T-helper 2 cell treated with Interferon-gamma antibody and Interleukin-4, amounts not matched to agents 5 μg/mL and 100 μg/mL, for 36 hours (primary cell): ENCODE results near the gene LCA5.
"Not testable (repeated sequence)": the region's sequence is repeated elsewhere in the genome, so short reads cannot be mapped to it uniquely, and the experiment has no call there.

ENCODE experiments used
- DNase-seq: peaks from one replicate; pipeline ENCODE4 v3.0.0; 2021; ENCODE audit warnings: low spot score
- H3K27ac Mint-ChIP-seq: one replicate; pipeline ENCODE4 v1.8.0; 2021; ENCODE audit warnings: mild to moderate bottlenecking, mixed read lengths
- H3K27me3 Mint-ChIP-seq: one replicate; pipeline ENCODE4 v1.8.0; 2021; ENCODE audit warnings: low read depth, mixed read lengths
- H3K36me3 Mint-ChIP-seq: one replicate; pipeline ENCODE4 v1.8.0; 2021; ENCODE audit warnings: low read depth, mixed read lengths
- H3K4me1 Mint-ChIP-seq: one replicate; pipeline ENCODE4 v1.8.0; 2021; ENCODE audit warnings: low read depth, mixed read lengths
- H3K4me3 Mint-ChIP-seq: one replicate; pipeline ENCODE4 v1.8.0; 2022; ENCODE audit warnings: mild to moderate bottlenecking, moderate library complexity, mixed read lengths
- H3K9me3 Mint-ChIP-seq: one replicate; pipeline ENCODE4 v1.8.0; 2021; ENCODE audit warnings: mixed read lengths

LCA5 gene

DNA sequence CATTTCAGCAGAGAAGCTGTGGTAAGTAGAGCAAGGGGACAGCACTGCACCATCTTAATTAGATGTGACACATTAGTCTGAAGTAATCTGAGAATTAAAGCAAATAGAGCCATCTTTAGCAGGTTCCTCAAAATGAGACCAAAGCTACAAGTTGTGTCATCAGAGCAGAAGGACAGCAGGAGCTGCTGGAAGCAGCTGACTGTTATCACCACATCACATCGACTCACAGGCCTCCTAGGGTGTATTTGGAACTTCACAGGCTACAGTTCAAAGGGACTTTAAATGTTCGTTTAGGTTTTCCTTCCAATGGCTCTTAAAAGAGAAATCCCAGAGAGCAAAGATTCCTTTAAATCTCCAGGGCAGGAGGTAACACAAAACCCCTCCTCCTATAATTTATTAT is 69.5 kb downstream of the LCA5 start:
- Mint-ChIP-seq H3K27ac (no peak overlapping the region), H3K4me1 (no peaks in the 10 kb centered on the region), H3K4me3 (no peak overlapping the region), H3K36me3 (no peaks in the 10 kb centered on the region), H3K27me3 (peaks cover 5% of the 10 kb centered on the region), H3K9me3 (no peaks in the 10 kb centered on the region)
- no peak for DNase-seq

DNA sequence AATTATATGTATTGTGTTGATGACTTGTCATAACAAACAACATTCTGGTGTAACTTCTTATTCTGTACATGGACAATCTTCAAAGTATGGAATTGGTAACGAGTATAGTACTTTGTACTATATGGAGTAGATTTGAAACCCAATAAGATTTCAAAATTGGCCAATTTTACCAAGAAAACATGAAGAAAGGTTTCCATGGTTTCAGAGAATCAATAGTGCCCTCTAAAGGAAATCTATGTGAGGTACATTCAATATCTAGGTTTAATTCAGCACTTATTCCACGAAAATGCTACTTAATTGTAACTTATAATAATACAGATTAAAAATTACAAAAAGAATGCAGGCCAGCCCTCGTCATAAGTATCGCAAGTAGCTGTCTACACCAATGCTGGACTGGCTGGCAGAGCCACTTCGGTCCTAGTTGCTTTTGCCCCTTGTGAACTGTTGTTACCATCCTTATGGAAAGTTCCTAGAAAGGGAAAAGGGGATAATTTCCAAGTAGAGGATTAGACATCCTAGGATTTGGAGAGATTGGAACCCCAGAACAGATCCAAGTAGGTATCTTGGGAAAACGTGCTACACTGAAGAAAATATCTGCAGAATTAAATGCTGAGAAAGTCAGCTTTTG is 70.9 kb downstream of the LCA5 start:
- Mint-ChIP-seq H3K4me3 (no peak overlapping the region), H3K27ac (no peak overlapping the region), H3K36me3 (no peaks in the 10 kb centered on the region), H3K27me3 (peaks cover 5% of the 10 kb centered on the region), H3K9me3 (no peaks in the 10 kb centered on the region), H3K4me1 (no peaks in the 10 kb centered on the region)
- DNase-seq = no peak

GRCh38 chr6:79465381-79465780 is 71.8 kb downstream of the LCA5 start:
- peaks cover 1% of the 10 kb centered on the region for H3K27me3 Mint-ChIP-seq
- DNase-seq = no peak
- no peaks in the 10 kb centered on the region for H3K9me3 Mint-ChIP-seq
- H3K27ac Mint-ChIP-seq = no peak overlapping the region
- H3K36me3 Mint-ChIP-seq = no peaks in the 10 kb centered on the region
- no peak overlapping the region for H3K4me3 Mint-ChIP-seq
- no peaks in the 10 kb centered on the region for H3K4me1 Mint-ChIP-seq

- Mint-ChIP-seq H3K27ac (no peak overlapping the region), H3K9me3 (no peaks in the 10 kb centered on the region), H3K4me1 (no peaks in the 10 kb centered on the region), H3K36me3 (no peaks in the 10 kb centered on the region), H3K4me3 (no peak overlapping the region), H3K27me3 (no peaks in the 10 kb centered on the region)
- no peak for DNase-seq
Observed at GRCh38 chr6:79463621-79464050, 73.6 kb downstream of the LCA5 start.

- Mint-ChIP-seq H3K4me1 (no peaks in the 10 kb centered on the region), H3K9me3 (no peaks in the 10 kb centered on the region), H3K27ac (no peak overlapping the region), H3K4me3 (no peak overlapping the region), H3K36me3 (no peaks in the 10 kb centered on the region), H3K27me3 (no peaks in the 10 kb centered on the region)
- no peak for DNase-seq
Observed at GRCh38 chr6:79461205-79461604, 76.0 kb downstream of the LCA5 start.

- H3K36me3 Mint-ChIP-seq = no peaks in the 10 kb centered on the region
- no peaks in the 10 kb centered on the region for H3K9me3 Mint-ChIP-seq
- peaks cover 4% of the 10 kb centered on the region for H3K4me1 Mint-ChIP-seq
- H3K27ac Mint-ChIP-seq = no peak overlapping the region
- no peak overlapping the region for H3K4me3 Mint-ChIP-seq
- no peak for DNase-seq
- H3K27me3 Mint-ChIP-seq = no peaks in the 10 kb centered on the region
Observed at GRCh38 chr6:79455446-79455845, 81.8 kb downstream of the LCA5 start.

DNA sequence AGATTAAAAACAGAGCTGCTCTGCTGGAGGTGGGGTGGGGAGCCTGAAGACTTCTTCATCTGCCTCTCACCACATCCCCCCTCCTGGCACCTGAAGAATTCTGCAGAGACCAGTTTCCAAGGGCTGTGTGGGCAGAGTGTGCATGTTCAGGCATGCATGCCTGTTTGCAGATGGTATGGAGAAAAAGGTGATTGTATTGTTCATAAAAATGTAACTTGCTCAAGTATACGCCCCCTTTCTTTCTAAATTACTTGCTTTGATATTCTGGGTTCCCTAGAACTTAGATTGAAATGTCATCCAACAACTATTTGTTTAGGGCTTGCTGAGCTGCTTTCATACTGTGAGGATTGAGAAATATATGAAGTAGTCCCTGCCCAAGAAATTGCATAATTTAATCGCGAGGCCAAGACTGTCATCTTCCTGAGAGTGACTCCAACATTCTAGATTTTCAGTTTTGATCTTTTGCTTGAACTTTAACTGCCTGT is 83.6 kb downstream of the LCA5 start:
- no peak overlapping the region for H3K4me3 Mint-ChIP-seq

DNA sequence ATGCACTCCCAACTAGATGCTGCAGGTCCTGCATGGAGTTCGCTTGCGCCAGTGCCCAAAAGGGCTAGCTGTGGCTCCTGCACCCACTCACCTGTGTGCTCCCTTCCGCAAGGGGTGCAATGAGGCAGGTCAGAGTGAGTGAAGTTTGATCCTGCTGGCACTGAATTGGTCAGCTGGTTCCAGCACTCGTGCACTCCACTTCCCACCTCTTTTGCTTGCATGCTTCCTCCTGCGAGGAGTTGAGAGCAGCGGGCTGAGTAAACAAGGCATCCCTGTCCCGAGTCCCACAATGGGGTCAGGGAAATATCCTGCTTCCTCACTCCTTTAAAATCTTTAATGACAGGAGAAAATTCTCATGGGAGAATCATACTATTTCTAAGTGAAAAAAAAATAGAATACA is 86.2 kb downstream of the LCA5 start:
- Mint-ChIP-seq H3K27me3 (no peaks in the 10 kb centered on the region), H3K4me1 (peaks cover 4% of the 10 kb centered on the region), H3K9me3 (no peaks in the 10 kb centered on the region), H3K27ac (no peak overlapping the region), H3K4me3 (no peak overlapping the region), H3K36me3 (no peaks in the 10 kb centered on the region)
- no peak for DNase-seq

More for the DNA sequence above, 83.6 kb downstream of the LCA5 start:
- no peak for DNase-seq
- H3K27ac Mint-ChIP-seq = peak overlapping the region; percentile 38
- H3K4me1 Mint-ChIP-seq = peaks cover 4% of the 10 kb centered on the region
- no peaks in the 10 kb centered on the region for H3K9me3 Mint-ChIP-seq
- H3K36me3 Mint-ChIP-seq = no peaks in the 10 kb centered on the region
- H3K27me3 Mint-ChIP-seq = no peaks in the 10 kb centered on the region

DNA sequence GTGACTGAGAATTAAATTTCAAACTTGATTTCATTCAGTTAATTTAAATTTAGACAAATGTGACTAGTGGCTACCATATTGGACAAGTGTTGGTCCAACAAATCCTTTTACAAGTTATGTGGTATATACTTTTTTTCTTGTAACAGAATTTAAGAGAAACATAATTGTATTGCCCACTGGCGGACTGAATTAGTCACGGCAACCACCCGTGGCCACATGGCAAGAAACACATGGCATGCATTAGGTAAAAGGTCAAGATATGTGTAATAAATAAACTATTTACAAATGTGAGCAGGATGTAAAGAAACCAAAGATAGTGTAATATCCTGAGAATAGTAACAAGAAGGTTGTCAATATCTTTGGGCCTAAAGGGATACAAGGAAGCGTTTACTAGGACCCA is 91.2 kb downstream of the LCA5 start:
- Mint-ChIP-seq H3K9me3 (peaks cover 19% of the 10 kb centered on the region), H3K36me3 (no peaks in the 10 kb centered on the region), H3K4me3 (no peak overlapping the region), H3K4me1 (no peaks in the 10 kb centered on the region), H3K27me3 (no peaks in the 10 kb centered on the region), H3K27ac (no peak overlapping the region)
- no peak for DNase-seq

DNA sequence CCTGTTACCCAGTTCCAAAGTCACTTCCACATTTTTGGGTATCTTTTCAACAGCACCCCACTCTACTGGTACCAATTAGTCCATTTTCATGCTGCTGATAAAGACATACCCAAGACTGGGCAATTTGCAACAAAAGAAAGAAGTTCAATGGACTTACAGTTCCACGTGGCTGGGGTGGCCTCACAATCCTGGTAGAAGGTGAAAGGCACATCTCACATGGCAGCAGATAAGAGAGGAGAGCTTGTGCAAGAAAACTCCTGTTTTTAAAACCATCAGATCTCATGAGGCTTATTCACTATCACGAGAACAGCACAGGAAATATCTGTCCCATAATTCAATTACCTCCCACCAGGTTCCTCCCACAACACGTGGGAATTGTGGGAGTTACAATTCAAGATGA is 93.4 kb downstream of the LCA5 start:
- peaks cover 19% of the 10 kb centered on the region for H3K9me3 Mint-ChIP-seq
- not testable (repeated sequence) for DNase-seq, H3K36me3 Mint-ChIP-seq, H3K27ac Mint-ChIP-seq, H3K4me1 Mint-ChIP-seq, H3K27me3 Mint-ChIP-seq, H3K4me3 Mint-ChIP-seq

GRCh38 chr6:79441192-79441591 is 96.0 kb downstream of the LCA5 start:
- H3K27ac Mint-ChIP-seq = no peak overlapping the region
- DNase-seq = no peak
- no peaks in the 10 kb centered on the region for H3K4me1 Mint-ChIP-seq
- no peak overlapping the region for H3K4me3 Mint-ChIP-seq
- H3K9me3 Mint-ChIP-seq = peaks cover 19% of the 10 kb centered on the region
- no peaks in the 10 kb centered on the region for H3K36me3 Mint-ChIP-seq
- H3K27me3 Mint-ChIP-seq = no peaks in the 10 kb centered on the region

DNA sequence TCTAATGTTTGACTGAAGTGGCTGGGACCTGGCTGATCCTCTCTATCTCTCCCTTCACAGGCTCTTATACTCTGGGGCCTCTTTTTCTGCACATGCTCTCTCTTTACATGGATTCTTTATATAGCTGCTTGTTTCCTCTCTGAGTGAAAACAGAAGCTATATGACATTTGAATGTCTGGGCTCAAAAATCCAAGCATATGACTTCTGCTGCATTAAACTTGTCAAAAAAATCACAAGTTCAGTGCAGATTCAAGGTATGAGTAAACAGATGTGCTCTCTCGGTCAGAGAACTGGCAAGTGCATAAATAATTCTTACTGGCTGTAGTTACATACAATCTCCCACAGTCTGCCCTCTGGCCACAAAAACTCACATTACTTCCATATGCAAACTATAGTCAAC is 96.6 kb downstream of the LCA5 start:
- H3K4me1 Mint-ChIP-seq = no peaks in the 10 kb centered on the region
- H3K27me3 Mint-ChIP-seq = no peaks in the 10 kb centered on the region

DNA sequence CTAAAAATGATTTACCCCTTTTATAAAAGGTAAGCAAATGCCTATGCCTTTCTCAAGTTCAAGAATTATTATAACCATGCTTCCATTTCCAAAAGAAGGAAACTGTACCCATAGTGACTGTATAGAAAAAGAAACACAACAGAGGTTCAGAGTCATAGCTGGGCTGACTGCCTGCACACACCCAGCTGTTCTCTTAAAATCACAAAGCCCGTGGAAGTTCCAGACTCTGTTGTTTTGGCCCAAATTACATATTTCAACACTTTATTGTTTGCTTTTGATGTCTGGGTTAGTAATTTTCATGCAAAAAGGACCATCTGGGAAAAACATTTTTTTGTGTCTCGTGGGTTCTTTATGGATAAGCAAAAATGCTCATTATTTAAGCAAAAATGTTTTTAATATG is 99.2 kb downstream of the LCA5 start:
- Mint-ChIP-seq H3K27ac (no peak overlapping the region), H3K4me1 (no peaks in the 10 kb centered on the region), H3K27me3 (no peaks in the 10 kb centered on the region), H3K9me3 (peaks cover 9% of the 10 kb centered on the region), H3K4me3 (no peak overlapping the region), H3K36me3 (no peaks in the 10 kb centered on the region)
- DNase-seq = no peak

More for the DNA sequence above, 96.6 kb downstream of the LCA5 start:
- Mint-ChIP-seq H3K36me3 (no peaks in the 10 kb centered on the region), H3K27ac (no peak overlapping the region), H3K4me3 (no peak overlapping the region), H3K9me3 (peaks cover 19% of the 10 kb centered on the region)
- no peak for DNase-seq

DNA sequence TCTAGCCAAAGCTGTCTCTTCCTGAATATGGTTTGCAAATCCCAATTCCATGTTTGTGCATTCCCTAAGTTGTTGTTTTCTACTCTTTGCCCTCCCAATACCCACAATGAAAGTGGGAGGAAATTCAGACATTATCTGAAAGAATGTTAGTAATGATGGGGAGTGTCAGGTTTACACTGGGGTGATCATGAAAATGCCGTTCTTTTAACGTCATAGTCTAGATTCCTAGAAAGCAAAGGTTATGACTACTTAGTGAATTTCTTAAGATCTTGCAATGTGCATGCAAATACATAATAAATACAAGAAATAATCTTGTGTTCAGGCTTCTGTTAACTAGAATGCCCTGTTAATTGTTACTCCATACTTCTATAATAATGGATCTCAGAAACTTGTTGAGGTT is 101.0 kb downstream of the LCA5 start:
- H3K9me3 Mint-ChIP-seq = no peaks in the 10 kb centered on the region

DNA sequence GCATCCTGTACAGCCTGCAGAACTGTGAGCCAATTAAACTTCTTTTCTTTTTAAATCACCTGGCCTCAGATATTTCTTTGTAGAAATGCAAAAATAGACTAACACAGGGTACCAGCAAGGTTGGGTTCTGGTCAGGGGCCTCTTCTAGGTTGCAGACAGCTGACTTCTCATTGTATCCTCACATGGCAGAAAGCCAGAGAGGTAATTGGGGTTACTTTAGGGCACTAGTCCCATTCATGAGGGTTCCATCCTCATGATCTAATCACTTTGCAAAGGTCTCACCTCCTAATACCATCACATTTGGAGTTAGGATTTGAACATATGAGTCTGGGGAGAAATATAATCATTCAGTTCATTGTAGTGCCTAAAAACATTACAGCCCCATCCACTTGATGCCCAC is 101.5 kb downstream of the LCA5 start:
- Mint-ChIP-seq H3K9me3 (no peaks in the 10 kb centered on the region), H3K36me3 (no peaks in the 10 kb centered on the region), H3K27ac (no peak overlapping the region), H3K4me1 (no peaks in the 10 kb centered on the region), H3K27me3 (no peaks in the 10 kb centered on the region), H3K4me3 (no peak overlapping the region)
- DNase-seq = no peak

More for the DNA sequence above, 101.0 kb downstream of the LCA5 start:
- no peak overlapping the region for H3K4me3 Mint-ChIP-seq
- no peak overlapping the region for H3K27ac Mint-ChIP-seq
- no peak for DNase-seq
- H3K27me3 Mint-ChIP-seq = no peaks in the 10 kb centered on the region
- no peaks in the 10 kb centered on the region for H3K36me3 Mint-ChIP-seq
- H3K4me1 Mint-ChIP-seq = no peaks in the 10 kb centered on the region
